Peyer's patch (tissue), 4 donors: Measurements from ENCODE around the gene KRTAP10-12.
"Not testable (repeated sequence)": the region's sequence is repeated elsewhere in the genome, so short reads cannot be mapped to it uniquely, and the experiment has no call there.

Source experiments
- CTCF ChIP-seq, 6 experiments: fragments of 450-650 bp in 4 of 6; fragments of 200-600 bp in 2 of 6; sonication (generic) in 1 of 6; IDR thresholded peaks; one replicate each; pipeline ENCODE4 v1.5.1; 2017 to 2019; ENCODE audit warnings: antibody characterized with exemption in 6 of 6, mild to moderate bottlenecking in 3 of 6, moderate library complexity in 1 of 6
- POLR2A ChIP-seq, 2 donors: fragments of 450-650 bp; IDR thresholded peaks; one replicate each; pipeline ENCODE4 v1.5.1; 2017; ENCODE audit warnings: antibody characterized with exemption in 2 of 2, mild to moderate bottlenecking in 2 of 2, moderate library complexity in 2 of 2

GRCh38 chr21:44697172-44697810 is at the start of gene KRTAP10-12:
- TF ChIP-seq POLR2A, CTCF (IDR thresholded peaks at IDR 0.05): not testable (repeated sequence)
